ENCODE data around the gene ULK1.
"Not testable (repeated sequence)": the region's sequence is repeated elsewhere in the genome, so short reads cannot be mapped to it uniquely, and the experiment has no call there.

The ULK1 gene

DNA sequence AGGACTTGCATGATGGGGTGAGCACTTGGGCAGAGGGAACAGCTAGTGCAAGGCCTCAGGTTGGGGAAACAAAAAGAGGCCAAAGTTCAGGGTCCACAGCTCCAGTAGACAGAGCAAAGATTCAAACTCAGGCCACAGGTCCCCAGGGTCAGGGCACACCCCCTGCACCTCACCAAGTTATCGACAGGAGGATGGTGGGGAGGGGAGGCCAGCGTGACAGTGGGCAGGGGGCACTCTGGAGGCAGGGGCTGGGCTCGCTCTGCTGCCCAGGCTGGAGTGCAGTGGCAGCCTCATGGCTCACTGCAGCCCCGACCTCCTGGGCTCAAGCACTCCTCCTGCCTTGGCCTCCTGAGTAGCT lies 32.4 kb upstream of the ULK1 start:
- DNase-seq: no peak

DNA sequence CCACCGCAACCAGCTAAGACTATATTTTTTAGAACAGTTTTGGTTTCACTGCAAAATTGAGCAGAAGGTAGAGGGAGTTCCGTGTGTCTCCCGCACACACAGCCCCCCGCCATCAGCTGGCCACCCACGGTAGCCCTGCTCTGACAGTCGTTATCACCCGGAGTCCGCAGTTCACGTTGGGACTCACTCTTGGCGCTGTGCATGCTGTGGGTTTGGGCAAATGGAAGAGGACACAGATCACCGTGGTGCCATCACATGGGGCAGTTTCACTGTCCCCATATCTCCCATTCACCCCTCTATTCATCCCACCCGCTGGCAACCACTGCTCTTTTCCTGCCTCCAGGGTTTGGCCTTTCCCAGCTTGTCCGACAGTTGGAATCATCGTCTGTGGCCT lies 31.8 kb upstream of the ULK1 start:
- DNase-seq: no peak

DNA sequence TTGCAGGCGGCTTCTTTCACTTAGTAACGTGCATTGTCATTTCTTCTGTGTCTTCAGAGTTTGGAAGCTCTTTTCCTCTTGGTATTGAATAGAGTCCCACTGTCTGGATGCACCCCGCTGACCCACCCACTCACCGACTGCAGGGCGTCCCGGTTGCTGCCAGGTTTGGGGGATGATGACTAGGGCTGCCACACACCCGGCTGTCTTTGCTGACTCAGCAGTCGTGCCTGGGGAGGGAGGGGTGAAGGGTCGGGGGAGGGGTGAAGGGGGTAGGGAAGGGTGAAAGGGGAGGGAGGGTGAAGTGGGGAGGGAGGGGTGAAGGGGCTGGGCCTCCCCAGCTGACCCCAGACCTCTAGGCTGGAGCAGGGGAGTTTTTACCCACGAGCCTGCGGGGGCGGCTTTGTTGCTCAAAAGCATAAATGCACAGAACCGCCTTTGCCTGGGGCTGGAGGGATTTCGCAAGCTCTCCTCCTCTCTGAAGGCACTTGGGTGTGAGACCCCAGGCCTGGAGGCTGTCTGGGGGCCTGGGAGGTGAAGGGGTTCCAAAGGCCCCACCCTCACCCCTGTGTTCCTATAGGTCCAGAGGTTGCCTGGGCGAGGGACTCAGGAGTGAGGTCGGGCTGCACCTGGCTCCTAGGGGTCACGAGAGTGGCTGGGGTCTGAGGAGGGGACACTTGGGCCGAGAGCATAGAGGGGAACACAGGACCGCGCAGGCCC lies 31.3 kb upstream of the ULK1 start:
- DNase-seq: no peak

DNA sequence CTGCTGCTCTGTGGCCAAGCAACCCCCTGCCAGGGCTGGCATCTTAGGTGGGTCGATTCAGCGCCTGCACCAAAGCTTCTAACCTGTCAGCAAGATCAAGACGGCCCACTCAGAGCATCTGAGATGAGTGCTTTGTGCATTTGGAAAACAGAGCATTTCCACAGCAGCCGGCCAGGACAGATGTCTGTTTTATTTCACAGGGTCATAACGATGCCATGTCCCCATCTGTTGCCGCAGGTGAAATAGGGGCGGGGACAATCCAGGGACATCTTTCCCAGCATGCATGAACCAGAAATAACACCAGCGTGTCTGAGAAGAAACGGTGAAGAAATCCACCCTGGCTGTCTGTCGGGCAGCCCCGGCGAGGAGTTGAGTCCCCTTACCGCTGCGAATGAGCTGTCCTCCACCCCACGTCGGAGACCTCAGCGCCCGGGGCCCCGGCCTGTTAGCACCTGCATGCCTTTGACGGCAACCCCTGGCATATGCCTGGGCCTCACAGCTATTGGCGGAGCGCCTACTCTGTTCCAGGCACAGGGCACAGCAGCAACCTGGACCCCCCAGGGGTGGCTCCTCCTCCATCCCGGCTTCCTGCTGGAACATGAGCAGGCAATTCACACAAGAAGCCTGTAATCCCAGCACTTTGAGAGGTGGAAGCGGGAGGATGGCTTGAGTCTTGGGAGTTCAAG lies 30.6 kb upstream of the ULK1 start:
- DNase-seq: no peak

DNA sequence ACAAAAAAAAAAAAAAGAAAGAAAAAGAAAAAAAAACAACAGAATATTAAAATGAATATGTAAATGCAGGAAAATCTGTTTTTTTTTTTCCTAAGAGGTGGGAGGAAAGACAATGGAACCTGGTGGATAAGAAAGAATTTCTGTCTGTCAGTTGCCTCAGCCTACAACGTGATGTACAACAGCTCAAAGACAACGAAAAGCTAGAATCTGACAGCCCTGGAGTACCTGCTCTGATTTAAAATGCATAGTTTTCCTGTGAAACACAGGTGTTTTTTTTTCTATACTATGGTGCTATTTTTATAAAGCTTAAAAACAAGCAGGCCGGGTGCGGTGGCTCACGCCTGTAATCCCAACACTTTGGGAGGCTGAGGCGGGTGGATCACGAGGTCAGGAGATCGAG lies 30.0 kb upstream of the ULK1 start:
- DNase-seq: no peak

DNA sequence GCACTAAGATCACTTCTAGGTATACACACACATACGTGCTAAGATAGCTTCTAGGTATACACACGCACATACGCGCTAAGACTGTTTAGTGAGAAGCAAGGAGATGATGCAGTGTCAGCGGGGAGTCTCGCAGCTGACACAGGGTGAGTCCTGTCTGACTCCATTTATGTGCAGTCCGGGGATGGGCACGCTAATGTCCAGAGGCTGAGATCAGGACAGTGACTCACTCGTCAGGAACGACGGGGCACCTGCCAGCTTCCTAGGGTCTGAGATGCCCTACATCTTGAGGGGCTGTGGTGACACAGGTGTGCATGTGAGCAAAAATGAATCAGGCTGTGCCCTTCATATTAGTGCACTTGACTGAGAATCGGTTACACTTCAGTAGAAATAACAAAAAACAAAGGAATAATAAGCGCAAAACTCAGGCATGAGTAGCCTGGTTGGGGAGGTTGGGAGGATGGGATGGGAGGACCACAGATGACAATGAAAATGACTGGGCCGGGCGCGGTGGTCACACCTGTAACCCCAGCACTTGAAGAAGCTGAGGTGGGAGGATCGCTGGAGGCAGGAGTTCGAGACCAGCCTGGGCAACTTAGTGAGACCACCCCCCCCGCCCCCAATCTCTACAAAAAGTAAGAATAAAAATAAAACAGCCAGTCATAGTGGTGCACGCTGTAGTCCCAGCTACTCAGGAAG lies 29.1 kb upstream of the ULK1 start:
- no peak for DNase-seq

DNA sequence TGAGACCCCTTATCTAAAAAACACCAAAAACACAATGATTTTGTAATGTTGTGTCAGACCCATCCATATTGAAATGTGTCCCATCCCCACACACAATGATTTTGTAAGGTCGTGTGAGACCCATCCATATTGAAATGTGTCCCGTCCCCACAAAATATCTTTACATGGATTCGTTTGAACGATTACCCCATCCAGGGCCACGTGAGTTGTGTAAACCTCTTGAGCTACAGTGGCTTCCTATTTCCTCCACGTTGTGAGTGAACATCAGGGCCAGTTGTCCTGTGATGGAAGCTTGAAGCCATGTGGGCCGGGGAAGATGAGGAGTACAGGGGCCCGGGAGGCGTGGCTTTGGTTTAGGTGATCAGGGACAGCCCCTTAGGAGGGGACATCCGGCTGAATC lies 27.0 kb upstream of the ULK1 start:
- DNase-seq: no peak

DNA sequence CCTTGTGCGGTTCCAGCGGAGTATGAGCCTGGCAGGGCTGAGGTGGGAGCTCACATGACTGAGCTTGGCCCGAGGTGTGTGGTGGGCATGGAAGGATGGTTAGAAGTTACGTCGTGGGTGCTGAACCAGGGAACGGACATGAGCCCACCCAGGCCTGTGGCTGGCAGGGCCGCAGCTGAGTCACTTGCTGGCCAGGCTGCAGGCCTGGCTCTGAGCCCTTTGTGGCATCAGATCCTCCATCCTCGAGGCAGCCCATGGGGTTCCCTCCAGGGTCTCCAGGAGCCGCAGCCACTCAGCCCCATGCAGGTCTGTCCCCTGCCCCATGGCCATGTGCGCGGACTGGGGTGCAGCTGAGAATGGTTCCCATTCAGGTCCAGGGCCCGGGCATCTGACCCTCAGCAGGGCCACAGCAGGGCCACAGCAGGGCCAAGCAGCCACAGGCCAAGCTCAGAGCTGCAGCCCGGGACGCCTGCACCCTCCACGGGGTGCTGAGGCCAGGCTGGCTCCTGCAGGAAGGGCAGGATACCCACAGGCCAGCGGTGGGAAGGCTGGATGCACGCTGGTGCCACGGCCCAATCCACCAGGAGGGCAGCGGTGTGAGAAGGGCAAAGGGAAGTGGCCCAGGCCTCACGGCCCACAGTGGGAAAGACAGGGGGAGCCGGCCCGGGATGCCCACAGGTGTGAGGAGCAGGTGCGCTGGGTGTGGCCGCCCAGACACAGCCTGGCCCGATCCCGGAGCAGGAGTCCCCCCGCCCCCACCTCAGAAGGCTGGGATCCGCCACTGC lies 26.3 kb upstream of the ULK1 start:
- no peak for DNase-seq

DNA sequence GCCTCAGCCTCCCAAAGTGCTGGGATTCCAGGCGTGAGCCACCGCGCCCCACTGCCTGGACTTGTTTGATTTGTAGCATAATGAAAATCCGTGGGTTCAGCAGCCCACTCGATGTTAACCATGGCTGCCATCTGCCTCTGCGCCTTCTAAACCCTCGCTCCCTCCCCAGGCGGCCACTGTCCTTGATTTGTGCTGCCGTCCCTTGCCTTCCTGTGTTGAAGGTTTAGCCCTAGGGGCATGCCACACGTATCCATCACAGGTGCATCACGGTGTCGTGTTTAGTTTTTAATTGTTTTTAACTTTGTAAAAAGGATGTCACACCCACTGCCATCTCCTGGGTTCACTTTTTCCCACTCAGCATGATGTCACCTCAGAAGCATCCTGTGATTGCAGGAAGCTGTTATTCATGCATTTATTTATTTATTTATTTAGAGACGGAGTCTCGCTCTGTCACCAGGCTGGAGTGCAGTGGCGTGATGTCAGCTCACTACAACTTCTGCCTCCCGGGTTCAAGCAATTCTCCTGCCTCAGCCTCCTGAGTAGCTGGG lies 24.5 kb upstream of the ULK1 start:
- no peak for DNase-seq

DNA sequence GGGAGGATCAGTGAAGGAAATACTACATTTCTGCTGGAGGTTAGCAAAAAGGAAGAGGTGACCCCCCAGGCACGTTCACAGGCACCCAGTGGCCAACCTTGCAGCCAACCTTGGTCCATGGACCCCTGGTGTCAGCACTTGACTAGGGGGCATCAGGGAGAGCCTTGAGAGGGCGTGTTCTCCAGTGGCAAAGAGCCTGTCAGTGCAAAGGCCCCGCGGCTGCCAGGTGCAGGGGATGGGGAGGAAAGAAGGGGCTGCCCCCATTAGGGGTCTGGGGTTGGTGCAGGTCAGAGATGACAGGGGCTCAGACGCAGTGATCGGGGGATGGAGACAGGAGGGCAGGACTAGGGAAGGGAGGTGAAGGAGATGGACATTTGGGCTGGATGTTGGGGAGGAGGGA lies 22.7 kb upstream of the ULK1 start:
- no peak for DNase-seq

DNA sequence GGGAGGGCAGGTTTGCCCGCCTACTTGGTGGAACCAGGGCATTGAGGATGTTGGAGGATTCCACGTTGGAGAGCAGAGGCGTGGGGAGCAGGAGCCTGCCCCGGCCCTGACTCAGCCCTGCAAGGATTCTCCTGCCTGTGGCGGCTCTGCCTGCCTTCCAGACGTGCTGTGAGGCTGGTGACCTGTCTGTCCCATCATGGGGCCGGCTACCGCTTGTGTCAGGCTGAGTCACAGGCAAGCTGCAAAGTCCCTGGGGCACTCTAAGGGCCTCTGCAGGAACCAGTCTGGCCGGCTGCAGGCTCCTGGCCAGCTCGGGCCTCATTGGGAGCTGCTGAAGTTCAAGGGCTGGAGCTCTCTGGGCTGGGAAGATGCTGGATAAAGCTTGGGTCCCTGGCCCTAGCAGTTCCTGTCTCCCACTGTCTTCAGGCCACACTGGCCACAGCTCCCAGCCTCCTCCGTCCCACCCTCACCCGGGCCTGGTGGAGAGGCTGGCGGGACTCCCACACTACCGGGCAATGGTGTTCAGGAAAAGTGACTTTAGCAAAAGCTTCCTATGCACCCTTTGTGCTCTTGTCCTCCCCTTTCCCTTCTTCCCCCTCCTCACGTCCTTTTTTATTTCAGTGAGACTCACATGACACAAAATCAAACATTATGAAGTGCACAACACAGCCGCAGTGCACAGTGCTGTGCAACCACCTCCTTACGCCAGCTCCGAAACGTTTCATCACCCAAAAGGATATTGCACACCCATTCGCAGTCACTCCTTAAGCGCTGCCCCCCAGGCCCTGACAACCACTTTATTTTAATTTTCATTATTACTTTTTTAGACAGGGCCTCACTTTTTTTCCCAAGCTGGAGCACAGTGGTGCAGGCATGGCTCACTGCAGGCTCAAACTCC lies 22.0 kb upstream of the ULK1 start:
- DNase-seq: no peak

DNA sequence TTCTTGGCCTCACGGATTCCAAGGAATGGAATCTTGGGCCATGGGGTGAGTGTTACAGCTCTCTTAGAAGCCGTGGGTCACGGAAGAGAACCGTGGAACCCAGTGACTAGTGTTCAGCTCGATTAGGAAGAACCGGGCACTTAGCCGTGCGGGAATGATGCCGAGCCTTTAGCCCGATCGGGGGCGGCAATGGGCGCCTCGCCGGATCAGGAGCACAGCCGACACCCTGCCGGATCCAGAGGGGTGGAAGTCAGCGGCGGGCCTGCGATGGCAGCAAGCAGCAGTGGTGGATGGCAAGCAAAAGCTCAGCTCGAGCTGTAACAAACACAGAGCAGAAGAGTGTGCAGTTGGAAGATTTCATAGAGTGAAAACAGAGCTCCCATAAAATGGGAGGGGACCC lies 21.1 kb upstream of the ULK1 start:
- no peak for DNase-seq

DNA sequence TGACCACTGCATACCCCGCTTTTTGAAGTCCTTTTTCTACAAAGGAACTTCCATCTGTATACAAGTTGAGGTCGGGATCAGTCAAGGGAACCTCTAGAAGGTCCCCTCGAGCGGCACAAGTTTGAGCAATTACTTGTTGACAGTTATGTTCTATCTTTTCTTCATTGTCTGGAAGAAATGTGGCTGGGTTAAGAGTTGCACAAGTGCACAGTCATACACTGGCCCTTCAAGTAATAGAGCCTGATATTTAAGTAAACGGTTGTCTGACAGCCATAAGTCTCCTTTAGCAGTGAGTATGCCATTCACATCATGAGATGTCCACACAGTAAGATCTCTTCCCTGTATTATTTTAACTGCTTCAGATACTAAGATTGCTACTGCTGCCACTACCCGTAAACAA lies 19.4 kb upstream of the ULK1 start:
- DNase-seq: not testable (repeated sequence)

DNA sequence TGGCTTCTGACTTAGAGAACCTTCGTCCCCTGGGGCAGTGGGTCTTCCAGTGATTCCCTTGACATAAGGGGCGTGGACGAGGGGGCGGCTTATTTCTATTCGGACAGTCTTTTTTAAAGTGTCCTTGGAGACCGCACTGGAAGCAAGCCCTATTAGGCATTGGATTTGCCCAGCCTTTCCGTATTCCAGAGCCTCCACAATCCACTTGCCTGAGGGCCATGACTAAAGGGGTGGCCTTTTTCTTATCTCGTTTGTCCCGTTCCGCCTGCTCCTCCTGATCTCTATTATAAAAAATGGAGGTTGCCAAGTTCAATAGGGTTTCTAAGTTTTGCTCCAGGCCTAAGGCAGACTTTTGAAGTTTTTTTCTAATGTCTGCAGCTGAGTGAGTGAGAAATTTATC lies 17.2 kb upstream of the ULK1 start:
- not testable (repeated sequence) for DNase-seq

DNA sequence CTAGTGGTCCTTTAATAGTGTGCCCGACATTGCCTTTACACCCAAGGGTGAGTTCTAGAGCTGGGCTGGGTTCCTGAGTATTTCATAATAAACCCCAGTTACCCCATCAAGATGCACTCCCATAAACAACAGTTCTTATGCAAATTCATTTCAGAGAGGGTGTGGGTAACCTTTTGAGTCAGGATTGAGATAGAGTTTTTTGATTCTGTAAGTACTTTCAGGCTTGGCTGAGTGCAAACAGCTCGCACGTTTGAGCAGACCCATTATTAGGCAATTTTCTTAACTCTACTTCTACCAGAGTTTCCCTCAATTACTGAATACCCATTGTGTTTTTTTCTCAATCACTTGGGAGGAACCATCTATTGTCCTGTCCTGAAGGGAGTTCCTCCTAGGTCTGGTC lies 16.0 kb upstream of the ULK1 start:
- not testable (repeated sequence) for DNase-seq

DNA sequence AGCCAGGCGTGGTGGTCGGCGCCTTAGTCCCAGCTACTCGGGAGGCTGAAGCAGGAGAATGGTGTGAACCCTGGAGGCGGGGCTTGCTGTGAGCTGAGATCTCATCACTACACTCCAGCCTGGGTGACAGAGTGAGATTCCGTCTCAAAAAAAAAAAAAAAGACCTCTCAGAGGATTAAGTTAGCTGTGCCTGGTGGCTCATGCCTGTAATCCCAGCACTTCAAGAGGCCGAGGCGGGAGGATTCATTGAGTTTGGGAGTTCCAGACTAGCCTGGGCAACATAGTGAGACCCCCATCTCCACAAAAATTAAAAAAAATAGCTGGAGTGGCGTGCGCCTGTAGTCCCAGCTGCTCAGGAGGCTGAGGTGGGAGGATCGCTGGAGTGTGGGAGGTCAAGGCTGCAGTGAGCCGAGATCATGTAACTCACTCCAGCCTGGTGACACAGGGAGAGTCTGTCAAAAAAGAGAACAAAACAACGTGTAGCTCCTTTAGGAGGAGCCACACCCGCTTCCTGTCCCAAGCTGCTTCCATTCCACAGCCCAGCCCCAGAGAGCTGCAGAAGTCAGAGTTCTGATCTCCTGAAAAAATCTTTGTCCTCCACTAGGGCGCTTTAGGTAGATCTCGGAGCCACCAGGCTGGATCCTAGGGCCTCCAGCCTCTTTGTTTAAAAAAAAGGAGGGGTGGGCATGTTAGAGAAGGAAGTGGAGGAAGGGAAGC lies 11.5 kb upstream of the ULK1 start:
- no peak for DNase-seq

DNA sequence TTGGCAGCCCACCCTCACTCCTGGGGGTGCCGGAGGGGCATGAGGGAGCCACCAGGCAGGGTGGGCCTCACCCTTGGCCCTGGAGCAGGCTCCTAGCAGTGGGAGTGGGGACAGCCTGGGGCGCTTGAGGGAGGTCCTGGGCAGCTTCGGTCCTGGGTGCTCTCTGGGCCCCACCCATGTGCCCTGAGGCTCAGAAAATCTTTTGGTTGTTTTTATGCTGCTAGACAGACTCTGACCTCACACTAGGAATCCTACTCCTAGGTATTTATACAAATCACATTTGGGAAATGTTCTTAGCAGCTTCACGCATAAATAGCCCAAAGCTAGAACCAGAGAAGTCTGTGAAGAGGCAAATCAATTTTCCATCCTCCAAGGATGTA lies 10.9 kb upstream of the ULK1 start:
- no peak for DNase-seq

DNA sequence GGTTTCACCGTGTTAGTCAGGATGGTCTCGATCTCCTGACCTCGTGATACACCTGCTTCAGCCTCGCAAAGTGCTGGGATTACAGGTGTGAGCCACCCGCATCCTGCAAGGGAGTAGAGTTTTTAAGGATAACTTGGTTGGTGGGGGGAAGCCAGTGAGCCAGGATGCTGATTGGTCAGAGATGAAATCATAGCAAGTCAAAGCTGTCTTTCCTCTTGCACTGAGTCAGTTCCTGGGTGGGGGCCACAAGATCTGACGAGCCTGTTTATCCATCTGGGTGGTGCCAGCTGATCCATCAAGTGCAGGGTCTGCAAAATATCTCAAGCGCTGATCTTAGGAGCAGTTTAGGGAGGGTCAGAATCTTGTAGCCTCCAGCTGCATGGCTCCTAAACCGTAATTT lies 9.3 kb upstream of the ULK1 start:
- DNase-seq: not testable (repeated sequence)

DNA sequence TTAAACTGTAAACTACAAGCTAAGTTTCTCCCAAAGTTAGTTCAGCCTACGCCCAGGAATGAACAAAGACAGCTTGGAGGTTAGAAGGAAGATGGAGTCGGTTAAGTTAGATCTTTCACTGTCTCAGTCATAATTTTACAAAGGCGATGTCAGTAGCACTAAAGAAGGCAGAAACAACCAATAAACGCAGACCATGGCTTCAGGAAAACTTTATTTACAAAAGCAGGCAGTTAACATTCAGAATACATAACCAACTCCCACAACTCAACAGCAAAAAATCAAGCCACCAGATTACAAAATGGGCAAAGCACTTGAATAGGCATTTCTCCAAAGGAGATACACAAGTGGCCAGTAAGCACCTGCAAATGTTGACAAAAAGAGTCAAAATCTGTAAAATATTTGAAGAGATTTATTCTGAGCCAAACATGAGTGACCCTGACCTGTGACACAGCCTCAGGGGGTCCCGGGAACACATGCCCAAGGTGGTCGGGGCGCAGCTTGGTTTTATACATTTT lies 8.8 kb upstream of the ULK1 start:
- DNase-seq: no peak

DNA sequence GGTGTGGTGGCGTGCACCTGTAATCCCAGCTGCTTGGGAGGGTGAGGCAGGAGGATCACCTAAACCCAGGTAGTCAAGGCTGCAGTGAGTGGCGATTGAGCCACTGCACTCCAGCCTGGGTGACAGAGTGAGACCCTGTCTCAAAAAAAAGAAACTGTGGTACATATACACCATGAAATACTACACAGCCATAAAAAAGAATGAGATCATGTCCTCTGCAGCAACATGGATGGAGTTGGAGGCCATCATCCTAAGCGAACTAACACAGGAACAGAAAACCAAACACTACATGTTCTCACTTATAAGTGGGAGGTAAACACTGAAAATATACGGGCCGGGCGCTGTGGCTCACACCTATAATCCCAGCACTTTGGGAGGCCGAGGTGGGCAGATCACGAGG lies 2.7 kb upstream of the ULK1 start:
- not testable (repeated sequence) for DNase-seq
